HEK293 (cell line): ENCODE data around the gene TET1.

ENCODE experiments used
- BCL11A ChIP-seq: fragments of 450-650 bp; formaldehyde crosslinking; IDR thresholded peaks from 2 replicates; pipeline ENCODE4 v1.5.1; 2016; ENCODE audit warnings: low read depth, missing biosample characterization, missing genetic modification characterization
- GLIS2 ChIP-seq: fragments of 450-650 bp; formaldehyde crosslinking; IDR thresholded peaks from 2 replicates; pipeline ENCODE4 v1.5.1; 2016; ENCODE audit warnings: missing biosample characterization, missing genetic modification characterization
- MEIS1 ChIP-seq: sonication (generic); formaldehyde crosslinking; IDR thresholded peaks from 2 replicates; pipeline ENCODE4 v1.8.1; 2022; ENCODE audit warnings: missing genetic modification reagents, mild to moderate bottlenecking, borderline replicate concordance
- ZBTB8A ChIP-seq: fragments of 450-650 bp; formaldehyde crosslinking; IDR thresholded peaks from 2 replicates; pipeline ENCODE4 v1.5.1; 2016; ENCODE audit warnings: missing biosample characterization, missing genetic modification characterization
- ZNF140 ChIP-seq: fragments of 450-650 bp; formaldehyde crosslinking; IDR thresholded peaks from 2 replicates; pipeline ENCODE4 v1.5.1; 2016; ENCODE audit warnings: missing biosample characterization, missing genetic modification characterization
- ZNF23 ChIP-seq: fragments of 450-650 bp; formaldehyde crosslinking; IDR thresholded peaks from 2 replicates; pipeline ENCODE4 v1.5.1; 2016; ENCODE audit warnings: missing biosample characterization, missing genetic modification characterization, borderline replicate concordance
- ZNF24 ChIP-seq: fragments of 450-650 bp; formaldehyde crosslinking; IDR thresholded peaks from 2 replicates; pipeline ENCODE4 v1.5.1; 2016; ENCODE audit warnings: missing biosample characterization, missing genetic modification characterization
- ZNF292 ChIP-seq: fragments of 450-650 bp; formaldehyde crosslinking; IDR thresholded peaks from 2 replicates; pipeline ENCODE4 v1.5.1; 2016; ENCODE audit warnings: low read depth, missing biosample characterization, missing genetic modification characterization, borderline replicate concordance
- ZNF501 ChIP-seq: fragments of 450-650 bp; formaldehyde crosslinking; IDR thresholded peaks from 2 replicates; pipeline ENCODE4 v1.5.1; 2016; ENCODE audit warnings: missing biosample characterization, missing genetic modification characterization
- ZNF624 ChIP-seq: fragments of 450-650 bp; formaldehyde crosslinking; IDR thresholded peaks from 2 replicates; pipeline ENCODE4 v1.5.1; 2017; ENCODE audit warnings: missing biosample characterization, missing genetic modification characterization
- ZNF707 ChIP-seq: fragments of 450-650 bp; formaldehyde crosslinking; IDR thresholded peaks from 2 replicates; pipeline ENCODE4 v1.5.1; 2016; ENCODE audit warnings: missing biosample characterization, missing genetic modification characterization
- TF ChIP-seq, protein P1 (sequence below): fragments of 450-650 bp; formaldehyde crosslinking; IDR thresholded peaks from 2 replicates; pipeline ENCODE4 v1.5.1; 2016; ENCODE audit warnings: missing biosample characterization, missing genetic modification characterization
- TF ChIP-seq, protein P2 (sequence below): fragments of 450-650 bp; formaldehyde crosslinking; conservative IDR thresholded peaks from 2 replicates; pipeline ENCODE4 v1.5.1; 2016; ENCODE audit warnings: low read depth, missing biosample characterization, missing genetic modification characterization
- TF ChIP-seq, protein P3 (sequence below): fragments of 450-650 bp; formaldehyde crosslinking; IDR thresholded peaks from 2 replicates; pipeline ENCODE4 v1.5.1; 2016; ENCODE audit warnings: missing biosample characterization, missing genetic modification characterization

DNA sequence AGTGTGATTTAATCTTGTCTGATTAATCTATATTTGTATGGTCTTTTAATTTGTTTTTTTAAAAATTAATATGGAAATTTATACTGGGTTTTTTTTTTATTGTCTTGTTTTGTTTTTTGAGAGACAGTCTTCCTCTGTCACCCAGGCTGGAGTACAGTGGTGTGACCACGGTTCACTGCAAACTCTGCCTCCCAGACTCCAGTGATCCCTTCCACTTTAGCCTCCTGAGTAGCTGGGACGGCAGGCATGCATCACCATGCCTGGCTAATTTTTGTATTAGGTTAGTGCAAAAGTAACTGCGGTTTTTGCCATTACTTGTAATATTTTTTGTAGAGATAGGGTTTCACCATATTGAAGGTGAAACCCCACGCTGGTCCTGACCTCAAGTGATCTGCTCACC lies 73.1 kb downstream of the TET1 start:
- TF ChIP-seq ZNF292 (tag by site-specific recombination) (no peak), MEIS1 (no peak), ZNF501 (tag by site-specific recombination) (no peak), ZNF23 (tag by site-specific recombination) (no peak), ZNF624 (tag by site-specific recombination) (no peak), ZNF24 (tag by site-specific recombination) (no peak), GLIS2 (no peak), ZBTB8A (tag by site-specific recombination) (no peak), ZNF140 (tag by site-specific recombination) (no peak), BCL11A (tag by site-specific recombination) (no peak), ZNF707 (tag by site-specific recombination) (no peak)
- TF ChIP-seq, protein P1, sequence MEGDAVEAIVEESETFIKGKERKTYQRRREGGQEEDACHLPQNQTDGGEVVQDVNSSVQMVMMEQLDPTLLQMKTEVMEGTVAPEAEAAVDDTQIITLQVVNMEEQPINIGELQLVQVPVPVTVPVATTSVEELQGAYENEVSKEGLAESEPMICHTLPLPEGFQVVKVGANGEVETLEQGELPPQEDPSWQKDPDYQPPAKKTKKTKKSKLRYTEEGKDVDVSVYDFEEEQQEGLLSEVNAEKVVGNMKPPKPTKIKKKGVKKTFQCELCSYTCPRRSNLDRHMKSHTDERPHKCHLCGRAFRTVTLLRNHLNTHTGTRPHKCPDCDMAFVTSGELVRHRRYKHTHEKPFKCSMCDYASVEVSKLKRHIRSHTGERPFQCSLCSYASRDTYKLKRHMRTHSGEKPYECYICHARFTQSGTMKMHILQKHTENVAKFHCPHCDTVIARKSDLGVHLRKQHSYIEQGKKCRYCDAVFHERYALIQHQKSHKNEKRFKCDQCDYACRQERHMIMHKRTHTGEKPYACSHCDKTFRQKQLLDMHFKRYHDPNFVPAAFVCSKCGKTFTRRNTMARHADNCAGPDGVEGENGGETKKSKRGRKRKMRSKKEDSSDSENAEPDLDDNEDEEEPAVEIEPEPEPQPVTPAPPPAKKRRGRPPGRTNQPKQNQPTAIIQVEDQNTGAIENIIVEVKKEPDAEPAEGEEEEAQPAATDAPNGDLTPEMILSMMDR (tag by site-specific recombination): no peak
- TF ChIP-seq, protein P2, sequence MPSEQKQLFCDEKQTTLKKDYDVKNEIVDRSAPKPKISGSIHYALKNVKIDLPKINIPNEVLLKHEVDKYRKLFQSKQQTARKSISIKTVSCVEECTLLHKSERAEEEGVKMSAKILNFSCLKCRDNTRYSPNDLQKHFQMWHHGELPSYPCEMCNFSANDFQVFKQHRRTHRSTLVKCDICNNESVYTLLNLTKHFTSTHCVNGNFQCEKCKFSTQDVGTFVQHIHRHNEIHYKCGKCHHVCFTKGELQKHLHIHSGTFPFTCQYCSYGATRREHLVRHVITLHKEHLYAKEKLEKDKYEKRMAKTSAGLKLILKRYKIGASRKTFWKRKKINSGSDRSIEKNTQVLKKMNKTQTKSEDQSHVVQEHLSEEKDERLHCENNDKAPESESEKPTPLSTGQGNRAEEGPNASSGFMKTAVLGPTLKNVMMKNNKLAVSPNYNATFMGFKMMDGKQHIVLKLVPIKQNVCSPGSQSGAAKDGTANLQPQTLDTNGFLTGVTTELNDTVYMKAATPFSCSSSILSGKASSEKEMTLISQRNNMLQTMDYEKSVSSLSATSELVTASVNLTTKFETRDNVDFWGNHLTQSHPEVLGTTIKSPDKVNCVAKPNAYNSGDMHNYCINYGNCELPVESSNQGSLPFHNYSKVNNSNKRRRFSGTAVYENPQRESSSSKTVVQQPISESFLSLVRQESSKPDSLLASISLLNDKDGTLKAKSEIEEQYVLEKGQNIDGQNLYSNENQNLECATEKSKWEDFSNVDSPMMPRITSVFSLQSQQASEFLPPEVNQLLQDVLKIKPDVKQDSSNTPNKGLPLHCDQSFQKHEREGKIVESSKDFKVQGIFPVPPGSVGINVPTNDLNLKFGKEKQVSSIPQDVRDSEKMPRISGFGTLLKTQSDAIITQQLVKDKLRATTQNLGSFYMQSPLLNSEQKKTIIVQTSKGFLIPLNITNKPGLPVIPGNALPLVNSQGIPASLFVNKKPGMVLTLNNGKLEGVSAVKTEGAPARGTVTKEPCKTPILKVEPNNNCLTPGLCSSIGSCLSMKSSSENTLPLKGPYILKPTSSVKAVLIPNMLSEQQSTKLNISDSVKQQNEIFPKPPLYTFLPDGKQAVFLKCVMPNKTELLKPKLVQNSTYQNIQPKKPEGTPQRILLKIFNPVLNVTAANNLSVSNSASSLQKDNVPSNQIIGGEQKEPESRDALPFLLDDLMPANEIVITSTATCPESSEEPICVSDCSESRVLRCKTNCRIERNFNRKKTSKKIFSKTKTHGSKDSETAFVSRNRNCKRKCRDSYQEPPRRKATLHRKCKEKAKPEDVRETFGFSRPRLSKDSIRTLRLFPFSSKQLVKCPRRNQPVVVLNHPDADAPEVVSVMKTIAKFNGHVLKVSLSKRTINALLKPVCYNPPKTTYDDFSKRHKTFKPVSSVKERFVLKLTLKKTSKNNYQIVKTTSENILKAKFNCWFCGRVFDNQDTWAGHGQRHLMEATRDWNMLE (tag by site-specific recombination): no peak
- TF ChIP-seq, protein P3, sequence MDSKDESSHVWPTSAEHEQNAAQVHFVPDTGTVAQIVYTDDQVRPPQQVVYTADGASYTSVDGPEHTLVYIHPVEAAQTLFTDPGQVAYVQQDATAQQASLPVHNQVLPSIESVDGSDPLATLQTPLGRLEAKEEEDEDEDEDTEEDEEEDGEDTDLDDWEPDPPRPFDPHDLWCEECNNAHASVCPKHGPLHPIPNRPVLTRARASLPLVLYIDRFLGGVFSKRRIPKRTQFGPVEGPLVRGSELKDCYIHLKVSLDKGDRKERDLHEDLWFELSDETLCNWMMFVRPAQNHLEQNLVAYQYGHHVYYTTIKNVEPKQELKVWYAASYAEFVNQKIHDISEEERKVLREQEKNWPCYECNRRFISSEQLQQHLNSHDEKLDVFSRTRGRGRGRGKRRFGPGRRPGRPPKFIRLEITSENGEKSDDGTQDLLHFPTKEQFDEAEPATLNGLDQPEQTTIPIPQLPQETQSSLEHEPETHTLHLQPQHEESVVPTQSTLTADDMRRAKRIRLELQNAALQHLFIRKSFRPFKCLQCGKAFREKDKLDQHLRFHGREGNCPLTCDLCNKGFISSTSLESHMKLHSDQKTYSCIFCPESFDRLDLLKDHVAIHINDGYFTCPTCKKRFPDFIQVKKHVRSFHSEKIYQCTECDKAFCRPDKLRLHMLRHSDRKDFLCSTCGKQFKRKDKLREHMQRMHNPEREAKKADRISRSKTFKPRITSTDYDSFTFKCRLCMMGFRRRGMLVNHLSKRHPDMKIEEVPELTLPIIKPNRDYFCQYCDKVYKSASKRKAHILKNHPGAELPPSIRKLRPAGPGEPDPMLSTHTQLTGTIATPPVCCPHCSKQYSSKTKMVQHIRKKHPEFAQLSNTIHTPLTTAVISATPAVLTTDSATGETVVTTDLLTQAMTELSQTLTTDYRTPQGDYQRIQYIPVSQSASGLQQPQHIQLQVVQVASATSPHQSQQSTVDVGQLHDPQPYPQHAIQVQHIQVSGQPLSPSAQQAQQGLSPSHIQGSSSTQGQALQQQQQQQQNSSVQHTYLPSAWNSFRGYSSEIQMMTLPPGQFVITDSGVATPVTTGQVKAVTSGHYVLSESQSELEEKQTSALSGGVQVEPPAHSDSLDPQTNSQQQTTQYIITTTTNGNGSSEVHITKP (tag by site-specific recombination): no peak
